Urothelium cell line (cell line): ENCODE results near the gene CELF5.
"Not testable (repeated sequence)": the region's sequence is repeated elsewhere in the genome, so short reads cannot be mapped to it uniquely, and the experiment has no call there.

Source experiments
- DNase-seq: peaks from one replicate; pipeline ENCODE4 v3.0.0; 2011; ENCODE audit warnings: low spot score, mixed read lengths
- FAIRE-seq: peaks from 2 replicates; lab custom pipeline; 2011; peaks lifted over from hg19 to GRCh38; lab: Jason Lieb, UNC

CELF5 gene

GRCh38 chr19:3336680-3337523 lies 112.4 kb downstream of the CELF5 start:
- FAIRE-seq, result no peak
- DNase-seq, result no peak

- FAIRE-seq, result no peak
- DNase-seq, result no peak
Measured at GRCh38 chr19:3338541-3339181, 114.2 kb downstream of the CELF5 start.

DNA sequence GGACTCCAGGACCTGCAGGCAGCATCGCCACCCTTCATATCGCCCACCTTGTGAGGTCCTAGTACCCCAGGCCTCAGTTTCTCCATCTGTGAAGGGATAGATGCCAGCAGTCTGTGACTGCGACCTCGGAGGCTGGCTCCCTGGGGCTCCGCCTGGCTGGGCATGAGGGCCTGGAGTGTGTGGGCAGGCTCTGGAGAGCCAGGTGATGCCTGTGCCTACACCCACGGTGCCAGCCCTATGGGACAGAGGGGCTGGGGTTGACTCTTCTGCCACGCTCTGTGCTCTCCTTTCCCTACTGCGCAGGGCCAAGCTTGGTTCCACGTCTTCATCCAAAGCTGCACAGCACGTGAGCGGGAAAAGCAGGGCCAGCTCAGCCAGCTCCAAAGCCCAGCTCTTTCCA lies 115.9 kb downstream of the CELF5 start:
- no peak for DNase-seq
- FAIRE-seq, result no peak

- FAIRE-seq, result no peak
Measured at GRCh38 chr19:3342246-3342645, 117.8 kb downstream of the CELF5 start.

GRCh38 chr19:3342962-3343361 lies 118.5 kb downstream of the CELF5 start:
- DNase-seq, FAIRE-seq: not testable (repeated sequence)

More at GRCh38 chr19:3342246-3342645, 117.8 kb downstream of the CELF5 start:
- DNase-seq, result no peak

GRCh38 chr19:3343619-3344502 lies 119.4 kb downstream of the CELF5 start:
- peak; percentile 82 for DNase-seq
- FAIRE-seq, result no peak

GRCh38 chr19:3344608-3345598 lies 120.4 kb downstream of the CELF5 start:
- DNase-seq, result no peak
- FAIRE-seq, result no peak

DNA sequence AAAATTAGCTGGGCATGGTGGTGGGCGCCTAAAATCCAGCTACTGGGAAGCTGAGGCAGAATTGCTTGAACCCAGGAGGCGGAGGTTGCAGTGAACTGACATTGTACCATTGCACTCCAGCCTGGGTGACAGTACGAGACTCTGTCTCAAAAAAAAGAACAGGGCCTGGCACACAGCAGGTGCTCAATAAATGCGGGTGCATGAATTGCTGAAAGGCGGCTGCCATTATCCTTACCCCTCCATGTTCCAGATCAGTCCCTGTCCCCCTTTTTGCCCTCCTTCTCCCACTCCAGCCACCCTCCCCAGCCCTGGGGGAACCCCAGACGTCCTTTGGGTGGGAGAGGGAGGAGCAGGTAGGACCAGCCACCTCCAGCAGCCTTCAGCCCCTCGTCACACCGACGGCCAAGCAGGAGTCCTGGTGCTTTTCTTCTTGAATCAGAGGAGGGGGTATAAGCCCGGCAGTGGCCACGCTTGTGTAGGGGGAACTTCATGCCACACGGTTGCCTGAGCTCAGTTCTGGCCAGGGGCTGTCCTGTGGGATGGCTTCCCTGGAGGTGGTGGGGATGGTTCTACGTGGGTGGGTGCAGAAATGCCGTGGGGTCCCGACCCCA lies 121.5 kb downstream of the CELF5 start:
- no peak for FAIRE-seq

More for the DNA sequence above, 121.5 kb downstream of the CELF5 start:
- DNase-seq, result no peak
